CD4-positive, alpha-beta T cell treated with Interleukin-1 beta for 1 hour (primary cell): ENCODE data around the gene TBC1D3H.
"Not testable (repeated sequence)": the region's sequence is repeated elsewhere in the genome, so short reads cannot be mapped to it uniquely, and the experiment has no call there.

ENCODE experiments used
- DNase-seq, 2 donors: peaks; one replicate each; pipeline ENCODE4 v3.0.0-alpha.2; 2020 to 2022

The TBC1D3H gene

DNA sequence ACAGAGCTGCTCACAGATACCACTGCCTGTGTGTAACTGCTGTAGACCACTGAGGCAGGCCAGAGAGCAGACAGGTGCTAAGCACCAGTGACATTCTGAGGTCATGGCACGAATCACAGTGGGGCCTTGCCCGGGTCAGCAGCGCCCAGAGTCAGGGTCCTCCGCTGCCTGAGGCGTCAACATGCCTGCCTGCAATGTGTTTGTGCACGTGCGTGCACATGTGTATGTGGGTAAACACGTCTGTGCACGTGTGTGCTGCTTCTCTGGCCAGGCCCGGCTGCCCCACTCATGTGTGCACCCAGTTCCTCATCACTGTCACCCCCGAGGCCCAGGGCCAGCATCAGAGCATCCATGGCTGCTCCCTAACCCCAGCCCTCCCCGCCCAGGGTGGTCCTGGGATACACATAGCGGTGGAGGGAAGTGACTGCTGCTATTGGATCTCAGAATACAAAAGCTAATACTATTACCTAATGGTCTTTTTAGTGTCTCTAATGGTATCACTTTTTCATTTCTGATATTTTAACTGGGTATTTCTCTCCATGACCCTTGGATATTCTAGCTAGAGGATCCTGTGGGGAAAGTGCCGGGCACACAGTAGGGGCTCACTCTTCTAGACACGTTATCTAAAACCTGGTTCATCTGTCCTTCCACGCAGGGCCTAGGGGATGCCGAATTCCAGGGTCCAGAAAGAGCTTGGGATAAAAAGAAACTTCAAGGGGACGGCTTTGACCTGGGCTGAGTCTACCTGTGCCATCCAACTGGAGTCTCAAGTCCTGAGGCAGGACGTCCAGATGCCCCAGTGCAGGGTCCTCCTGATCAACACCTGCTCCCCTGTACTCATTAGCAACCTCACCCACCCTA is at the start of gene TBC1D3H:
Gene TBC1D3H, minus strand, starts transcription at position 51 of the 861 bp plus-strand sequence. CDS start 1,540 bp downstream, outside the sequence.
- DNase-seq = not testable (repeated sequence)

DNA sequence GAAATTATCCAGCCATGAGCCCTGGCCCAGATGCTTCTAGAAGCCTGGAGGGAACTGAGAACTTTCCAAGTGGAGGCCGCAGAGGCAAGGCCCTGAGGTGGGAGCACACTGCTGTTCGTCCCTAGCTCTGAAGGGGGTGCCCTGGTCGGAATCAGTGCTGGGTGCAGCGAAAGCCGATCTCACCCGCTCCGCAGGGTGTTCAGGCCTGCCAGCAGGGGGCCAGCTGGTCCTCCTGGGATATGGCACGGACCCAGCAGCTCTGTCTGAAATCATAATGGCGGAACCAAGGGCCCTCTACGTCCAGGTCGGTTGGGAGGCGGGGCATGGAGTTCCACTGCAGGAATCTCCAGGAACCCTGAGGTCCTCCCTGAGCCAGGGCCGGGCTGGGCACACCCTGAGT is 40.7 kb upstream of the TBC1D3H start:
- not testable (repeated sequence) for DNase-seq

GRCh38 chr17:36415180-36415941 is 27.1 kb upstream of the TBC1D3H start:
- DNase-seq = not testable (repeated sequence)

DNA sequence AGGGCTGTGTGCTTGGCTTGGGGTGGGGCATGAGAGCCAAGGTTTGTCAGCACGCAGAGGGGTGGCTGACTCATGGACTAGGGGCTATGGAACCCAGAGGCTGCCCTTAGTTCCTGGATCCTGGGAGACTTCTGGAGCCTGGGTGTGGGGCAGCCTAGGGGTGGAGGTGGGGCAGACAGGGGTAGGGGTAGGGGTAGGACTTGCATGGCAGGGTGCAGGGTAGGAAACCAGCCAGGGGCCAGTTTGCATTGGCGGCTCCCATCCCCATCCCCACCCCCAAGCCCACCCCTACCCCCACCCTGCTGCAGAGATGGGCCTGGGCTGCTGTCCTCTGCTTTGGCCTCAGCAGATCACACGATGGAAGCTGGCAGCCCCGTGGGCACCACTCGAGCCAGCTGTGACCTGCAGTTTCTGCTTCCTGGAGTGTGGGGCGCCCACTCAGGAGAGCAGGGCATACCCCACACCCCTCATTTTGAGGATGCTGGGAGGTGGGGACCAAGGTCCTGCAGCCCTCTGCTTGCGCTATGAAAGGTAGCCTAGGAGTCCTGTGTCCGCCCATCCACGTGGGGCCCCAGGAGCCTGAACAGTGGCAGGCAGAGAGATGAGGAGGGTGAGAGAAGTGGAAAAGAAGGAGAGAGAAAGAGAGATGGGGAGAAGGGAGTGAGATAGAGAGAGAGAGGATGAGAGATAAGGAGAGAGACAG is 2.9 kb upstream of the TBC1D3H start:
- DNase-seq = not testable (repeated sequence)

DNA sequence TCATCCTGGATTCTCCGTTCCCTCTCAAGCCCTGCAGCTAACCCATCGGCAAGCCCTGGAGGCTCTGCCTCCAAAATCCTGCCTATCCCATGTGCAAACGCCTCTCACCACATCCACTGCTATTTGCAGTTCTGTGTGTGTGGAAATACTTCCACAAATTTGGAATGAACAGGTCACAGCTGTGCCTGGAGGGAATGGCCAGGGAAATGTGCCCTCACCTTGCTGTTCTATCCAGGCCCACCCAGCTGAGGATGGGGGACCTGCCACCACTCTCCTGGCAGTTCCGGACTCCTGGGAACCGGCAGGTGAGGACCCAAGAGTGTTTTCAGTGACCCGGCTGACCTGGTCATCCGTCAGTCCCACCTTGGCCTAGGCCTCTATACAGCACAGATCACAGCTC is 12.3 kb downstream of the TBC1D3H start:
- not testable (repeated sequence) for DNase-seq

GRCh38 chr17:36362496-36362895 is 25.7 kb downstream of the TBC1D3H start:
- DNase-seq = not testable (repeated sequence)
